ENCODE measurements around the gene KBTBD3.
A peak's percentile ranks its signal among the peaks of the same experiment; 100 is the strongest.

Gene KBTBD3
- total RNA-seq = 6.2 to 12.5 (median 7.0) reads per million in 4 experiments

- DNase-seq = peak; percentile 94
Measured at GRCh38 chr11:106076919-106077608, at the start of gene KBTBD3. Gene KBTBD3, minus strand, starts transcription at chr11:106077347. Its CDS starts 18,250 bp downstream, at chr11:106059097.

GRCh38 chr11:106121570-106122320, 44.6 kb upstream of the KBTBD3 start:
- DNase-seq = no peak

GRCh38 chr11:106105986-106106385, 28.8 kb upstream of the KBTBD3 start:
- DNase-seq = no peak

GRCh38 chr11:106101819-106102218, 24.7 kb upstream of the KBTBD3 start:
- no peak for DNase-seq

GRCh38 chr11:106101370-106101769, 24.2 kb upstream of the KBTBD3 start:
- no peak for DNase-seq

- no peak for DNase-seq
Measured at GRCh38 chr11:106098893-106099553, 21.9 kb upstream of the KBTBD3 start.

GRCh38 chr11:106092446-106092845, 15.3 kb upstream of the KBTBD3 start:
- DNase-seq = no peak

GRCh38 chr11:106091480-106092123, 14.5 kb upstream of the KBTBD3 start:
- no peak for DNase-seq

GRCh38 chr11:106088896-106089295, 11.7 kb upstream of the KBTBD3 start:
- no peak for DNase-seq

- DNase-seq = peak; percentile 23
Measured at GRCh38 chr11:106087815-106088435, 10.8 kb upstream of the KBTBD3 start.

GRCh38 chr11:106086850-106087249, 9.7 kb upstream of the KBTBD3 start:
- no peak for DNase-seq

GRCh38 chr11:106086135-106086534, 9.0 kb upstream of the KBTBD3 start:
- DNase-seq = no peak

GRCh38 chr11:106082096-106082495, 4.9 kb upstream of the KBTBD3 start:
- DNase-seq = no peak

GRCh38 chr11:106077609-106078455, 685 bp upstream of the KBTBD3 start, which contains the start of gene AASDHPPT:
Gene AASDHPPT, plus strand, starts transcription at chr11:106077662. Its CDS starts 49 bp downstream, at chr11:106077711.
- DNase-seq = no peak

- DNase-seq = no peak
Measured at GRCh38 chr11:106076171-106076918, 802 bp downstream of the KBTBD3 start.

GRCh38 chr11:106072804-106073203, 4.3 kb downstream of the KBTBD3 start:
- no peak for DNase-seq

- DNase-seq = no peak
Measured at GRCh38 chr11:106070606-106071005, 6.5 kb downstream of the KBTBD3 start.

GRCh38 chr11:106063009-106063408, 14.1 kb downstream of the KBTBD3 start:
- DNase-seq = no peak

GRCh38 chr11:106061954-106062949, 14.9 kb downstream of the KBTBD3 start:
- DNase-seq = no peak

Data from effector CD8-positive, alpha-beta T cell (primary cell).